Activated T-cell treated with anti-CD3 and anti-CD28 coated beads for 48 hours (primary cell): ENCODE data around the gene DCAF5.
"Not testable (repeated sequence)": the region's sequence is repeated elsewhere in the genome, so short reads cannot be mapped to it uniquely, and the experiment has no call there.

Source experiments
- DNase-seq: peaks from one replicate; pipeline ENCODE4 v3.0.0-alpha.2; 2020; ENCODE audit warnings: low read depth

Gene DCAF5

GRCh38 chr14:69152902-69153151, at the start of gene DCAF5:
TSS of gene DCAF5 (minus strand) at chr14:69153119. CDS start at chr14:69152978, 141 bp downstream.
- DNase-seq = no peak

GRCh38 chr14:69199786-69200185, 46.9 kb upstream of the DCAF5 start:
- no peak for DNase-seq

GRCh38 chr14:69193721-69194120, 40.8 kb upstream of the DCAF5 start:
- no peak for DNase-seq

- peak; percentile 74 for DNase-seq
These were observed 38.6 kb upstream of the DCAF5 start, which contains the start of gene EXD2 for GRCh38 chr14:69191340-69192111. TSS of gene EXD2 (plus strand) at chr14:69191498. CDS start at chr14:69209471, 17,973 bp downstream.

- DNase-seq = no peak
These were observed 37.3 kb upstream of the DCAF5 start for GRCh38 chr14:69190191-69190590.

- DNase-seq = no peak
These were observed 30.8 kb upstream of the DCAF5 start for GRCh38 chr14:69183735-69184134.

GRCh38 chr14:69182580-69182979, 29.7 kb upstream of the DCAF5 start:
- not testable (repeated sequence) for DNase-seq

GRCh38 chr14:69181491-69181890, 28.6 kb upstream of the DCAF5 start:
- no peak for DNase-seq

GRCh38 chr14:69175130-69175529, 22.2 kb upstream of the DCAF5 start:
- no peak for DNase-seq

GRCh38 chr14:69171569-69171968, 18.6 kb upstream of the DCAF5 start:
- no peak for DNase-seq

- no peak for DNase-seq
These were observed 17.9 kb upstream of the DCAF5 start for GRCh38 chr14:69170839-69171238.

GRCh38 chr14:69165787-69166186, 12.9 kb upstream of the DCAF5 start:
- not testable (repeated sequence) for DNase-seq

GRCh38 chr14:69161590-69161989, 8.7 kb upstream of the DCAF5 start:
- DNase-seq = no peak

GRCh38 chr14:69156224-69156623, 3.3 kb upstream of the DCAF5 start:
- DNase-seq = no peak

GRCh38 chr14:69154779-69155178, 1.9 kb upstream of the DCAF5 start:
- DNase-seq = no peak

- DNase-seq = no peak
These were observed 953 bp upstream of the DCAF5 start for GRCh38 chr14:69153873-69154270.

- peak; percentile 88 for DNase-seq
These were observed 393 bp upstream of the DCAF5 start for GRCh38 chr14:69153152-69153872.

GRCh38 chr14:69152181-69152901, 578 bp downstream of the DCAF5 start:
- DNase-seq = peak; percentile 21

- peak; percentile 80 for DNase-seq
These were observed 1.3 kb downstream of the DCAF5 start for GRCh38 chr14:69151458-69152180.

- no peak for DNase-seq
These were observed 3.3 kb downstream of the DCAF5 start for GRCh38 chr14:69149461-69150244.

GRCh38 chr14:69142101-69142500, 10.8 kb downstream of the DCAF5 start:
- no peak for DNase-seq
